Measurements from ENCODE around the gene RER1. TPM values are rescaled to one million over a fixed set of nuclear protein-coding genes. Genes with fewer than 3 reads are reported as not detected.

The RER1 gene
- total RNA-seq, 2 experiments from 2014 or later, result 60.5 to 138 TPM

GRCh38 chr1:2426540-2426939 is 34.9 kb downstream of the RER1 start:
- H3K27ac ChIP-seq (ENCODE audit: low read depth, low read length, poor library complexity, severe bottlenecking), result no peak overlapping the region
- TF ChIP-seq EZH2phosphoT487 (IDR thresholded peaks at IDR 0.05; ENCODE audit: borderline replicate concordance, low read depth, low read length) (no peak), CTCF (conservative IDR thresholded peaks at IDR 0.05; ENCODE audit: low read length) (no peak)
- no peak overlapping the region for H2AFZ ChIP-seq (ENCODE audit: low read length)
- no peaks in the 10 kb centered on the region for H3K4me1 ChIP-seq (ENCODE audit: insufficient read depth, low read length, poor library complexity, severe bottlenecking)
- intact Hi-C loops (cut with micrococcal nuclease; ENCODE audit: unreplicated experiment), result no loop called here
- H3K79me2 ChIP-seq (ENCODE audit: insufficient read depth, low read depth, low read length), result no peaks in the 10 kb centered on the region
- no peak for DNase-seq (ENCODE audit: low spot score)
- H3K9me2 ChIP-seq (ENCODE audit: insufficient read depth, low read length), result no peaks in the 10 kb centered on the region
- H3K4me2 ChIP-seq (ENCODE audit: low read length), result no peak overlapping the region
- no TSS peak for BruUV-seq (replicated peaks)
- H4K20me1 ChIP-seq (ENCODE audit: insufficient read depth, low read length), result no peaks in the 10 kb centered on the region
- H3K4me3 ChIP-seq (ENCODE audit: low read depth, low read length, poor library complexity, severe bottlenecking), result no peak overlapping the region
- no peaks in the 10 kb centered on the region for H3K36me3 ChIP-seq (ENCODE audit: insufficient read depth, low read length)
- CTCF ChIA-PET (ENCODE audit: unreplicated experiment), result no interaction called here
- H3K9me3 ChIP-seq (ENCODE audit: low read length), result peaks cover 7% of the 10 kb centered on the region; the same call in 1 of the 2 replicates
- POLR2A ChIA-PET, result no interaction called here

DNA sequence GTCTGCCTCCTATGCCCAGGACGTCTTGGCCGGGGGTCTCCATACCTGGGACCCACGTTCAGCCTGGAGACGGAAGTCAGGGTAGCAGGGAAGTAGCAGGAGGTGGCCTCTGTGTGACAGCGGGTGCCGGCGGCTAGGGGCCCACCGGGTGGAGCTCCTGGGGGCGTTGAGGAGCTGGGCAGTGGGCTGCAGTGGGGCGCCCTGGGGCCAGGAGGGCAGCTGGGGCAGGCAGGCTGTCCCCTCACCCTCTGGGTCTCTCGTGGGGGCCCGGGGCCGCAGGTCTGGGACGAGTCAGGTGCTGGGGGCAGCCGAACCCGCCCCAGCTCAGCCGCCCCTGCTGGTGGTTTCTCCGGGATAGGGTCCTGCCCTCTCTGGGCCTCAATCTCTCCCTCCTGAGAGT is 35.4 kb downstream of the RER1 start:
- Histone ChIP-seq H3K9me3 (ENCODE audit: low read length) (peaks cover 7% of the 10 kb centered on the region; the same call in 1 of the 2 replicates), H3K9me2 (ENCODE audit: insufficient read depth, low read length) (no peaks in the 10 kb centered on the region), H3K36me3 (ENCODE audit: insufficient read depth, low read length) (no peaks in the 10 kb centered on the region), H4K20me1 (ENCODE audit: insufficient read depth, low read length) (no peaks in the 10 kb centered on the region), H3K79me2 (ENCODE audit: insufficient read depth, low read depth, low read length) (no peaks in the 10 kb centered on the region), H3K4me1 (ENCODE audit: insufficient read depth, low read length, poor library complexity, severe bottlenecking) (no peaks in the 10 kb centered on the region), H2AFZ (ENCODE audit: low read length) (no peak overlapping the region), H3K27ac (ENCODE audit: low read depth, low read length, poor library complexity, severe bottlenecking) (no peak overlapping the region), H3K4me2 (ENCODE audit: low read length) (no peak overlapping the region), H3K4me3 (ENCODE audit: low read depth, low read length, poor library complexity, severe bottlenecking) (no peak overlapping the region)
- no peak for TF ChIP-seq CTCF (conservative IDR thresholded peaks at IDR 0.05; ENCODE audit: low read length)
- TF ChIP-seq EZH2phosphoT487 (IDR thresholded peaks at IDR 0.05; ENCODE audit: borderline replicate concordance, low read depth, low read length), result no peak
- ChIA-PET POLR2A (no interaction called here), CTCF (ENCODE audit: unreplicated experiment) (no interaction called here)
- intact Hi-C loops (cut with micrococcal nuclease; ENCODE audit: unreplicated experiment), result no loop called here
- BruUV-seq (replicated peaks), result no TSS peak
- no peak for DNase-seq (ENCODE audit: low spot score)

DNA sequence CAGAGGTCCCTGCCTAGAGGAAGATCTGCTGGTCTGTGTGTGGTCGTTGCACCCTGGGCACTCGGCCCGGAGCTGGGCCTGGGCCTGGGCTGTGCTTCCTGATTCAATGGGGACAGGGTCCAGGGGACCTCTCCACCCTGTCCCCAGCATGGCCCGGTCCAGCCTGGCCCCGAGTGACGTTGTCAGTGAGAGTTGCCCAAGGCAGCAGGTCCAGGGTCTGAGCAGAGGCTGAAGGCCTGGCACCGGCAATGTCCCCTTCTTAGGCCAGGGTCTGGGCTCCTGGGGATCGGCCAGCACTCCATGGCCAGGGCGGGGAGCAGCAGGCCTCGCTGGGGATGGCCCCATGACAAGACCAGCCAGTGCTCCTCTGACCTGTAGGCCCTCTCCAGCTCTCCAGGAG is 36.3 kb downstream of the RER1 start:
- H3K4me2 ChIP-seq (ENCODE audit: low read length), result no peak overlapping the region
- H3K36me3 ChIP-seq (ENCODE audit: insufficient read depth, low read length), result no peaks in the 10 kb centered on the region
- BruUV-seq (replicated peaks), result no TSS peak
- H3K9me3 ChIP-seq (ENCODE audit: low read length), result peaks cover 7% of the 10 kb centered on the region; the same call in 1 of the 2 replicates
- ChIA-PET CTCF (ENCODE audit: unreplicated experiment) (no interaction called here), POLR2A (no interaction called here)
- H3K4me3 ChIP-seq (ENCODE audit: low read depth, low read length, poor library complexity, severe bottlenecking), result no peak overlapping the region
- H3K79me2 ChIP-seq (ENCODE audit: insufficient read depth, low read depth, low read length), result no peaks in the 10 kb centered on the region
- no peak overlapping the region for H3K27ac ChIP-seq (ENCODE audit: low read depth, low read length, poor library complexity, severe bottlenecking)
- no peak overlapping the region for H2AFZ ChIP-seq (ENCODE audit: low read length)
- H3K9me2 ChIP-seq (ENCODE audit: insufficient read depth, low read length), result no peaks in the 10 kb centered on the region
- TF ChIP-seq CTCF (conservative IDR thresholded peaks at IDR 0.05; ENCODE audit: low read length), result no peak
- TF ChIP-seq EZH2phosphoT487 (IDR thresholded peaks at IDR 0.05; ENCODE audit: borderline replicate concordance, low read depth, low read length), result no peak
- no peak for DNase-seq (ENCODE audit: low spot score)
- intact Hi-C loops (cut with micrococcal nuclease; ENCODE audit: unreplicated experiment), result no loop called here
- no peaks in the 10 kb centered on the region for H3K4me1 ChIP-seq (ENCODE audit: insufficient read depth, low read length, poor library complexity, severe bottlenecking)
- H4K20me1 ChIP-seq (ENCODE audit: insufficient read depth, low read length), result no peaks in the 10 kb centered on the region
